ENCODE measurements around the gene IRF2BPL. TPM values are rescaled to one million over a fixed set of nuclear protein-coding genes. Genes with fewer than 3 reads are reported as not detected.
A peak's percentile ranks its signal among the peaks of the same experiment; 100 is the strongest.

The IRF2BPL gene
- total and polyA plus RNA-seq, 2 of the 8 experiments (the other 6 are each of a cell fraction or from before 2014, with no cell fraction given) = 18.8 to 57.0 TPM

GRCh38 chr14:77066578-77067172, 38.2 kb upstream of the IRF2BPL start:
- H3K36me3 ChIP-seq (ENCODE audit: control insufficient read depth in 2 of 4, insufficient read depth in 4 of 4, low read length in 3 of 4) = no peaks in the 10 kb centered on the region
- POLR2A ChIA-PET (ENCODE audit: partially characterized antibody) = interaction anchor here (0.7 to 1.8 kb wide), 2 partner anchors 148 to 261 kb away, joined by 3 to 5 read pairs; no protein-coding TSS in a partner anchor
- H3K9ac ChIP-seq (replicated peaks in 1 of 4; ENCODE audit: extremely low read depth in 1 of 4, low read depth in 3 of 4, low read length in 3 of 4) = no peak overlapping the region
- H3K14ac ChIP-seq (ENCODE audit: insufficient read length) = no peak overlapping the region
- no peak for TF ChIP-seq POLR2AphosphoS5 (IDR thresholded peaks at IDR 0.05; ENCODE audit: low read depth, low read length)
- no peak for TF ChIP-seq YY1 (IDR thresholded peaks at IDR 0.05; ENCODE audit: low read depth, low read length)
- no peak for TF ChIP-seq CHD2 (IDR thresholded peaks at IDR 0.05; ENCODE audit: low read length)
- TF ChIP-seq GABPA (IDR thresholded peaks at IDR 0.05; ENCODE audit: borderline replicate concordance, insufficient read depth, low read length) = no peak
- TF ChIP-seq NANOG (IDR thresholded peaks at IDR 0.05; ENCODE audit: insufficient read depth, low read depth, low read length, poor library complexity, severe bottlenecking) = no peak
- no peak for TF ChIP-seq TAF7 (optimal IDR thresholded peaks at IDR 0.05; ENCODE audit: borderline replicate concordance, low read depth, low read length)
- TF ChIP-seq MAX (IDR thresholded peaks at IDR 0.05) = no peak
- no peak for TF ChIP-seq EZH2 (IDR thresholded peaks at IDR 0.05; ENCODE audit: low read depth, low read length, severe bottlenecking)
- TF ChIP-seq SIRT6 (IDR thresholded peaks at IDR 0.05; ENCODE audit: low read length) = no peak
- no peaks in the 10 kb centered on the region for H3K23me2 ChIP-seq (ENCODE audit: low read depth, low read length)
- H2BK120ac ChIP-seq (replicated peaks; ENCODE audit: low read depth, low read length) = no peak overlapping the region
- no peak overlapping the region for H3K27ac ChIP-seq (ENCODE audit: low read depth, low read length)
- no peak overlapping the region for H4K91ac ChIP-seq (replicated peaks; ENCODE audit: insufficient read length, low read length)
- no peak overlapping the region for H2AK5ac ChIP-seq (ENCODE audit: low read depth, low read length)
- 0 out of 2 replicates have a peak overlapping the region, but pooled peaks have one; percentile 19 for H2BK15ac ChIP-seq (ENCODE audit: low read length)
- no peak overlapping the region for H3K18ac ChIP-seq (ENCODE audit: extremely low read depth, low read length)
- H3K4me3 ChIP-seq (ENCODE audit: extremely low read depth in 1 of 4, insufficient read depth in 2 of 4, low read depth in 3 of 4, low read length in 4 of 4) = no peak overlapping the region
- no peak overlapping the region for H3K4ac ChIP-seq (replicated peaks; ENCODE audit: insufficient read length, low read depth, low read length)
- H4K5ac ChIP-seq (ENCODE audit: insufficient read length, low read depth, low read length) = no peak overlapping the region
- CTCF ChIA-PET (ENCODE audit: partially characterized antibody) = interaction anchor here (1.0 to 16.3 kb wide), 19 partner anchors 10 to 217 kb away, joined by 3 to 719 read pairs (median 4); no protein-coding TSS in a partner anchor
- no peaks in the 10 kb centered on the region for H3K9me3 ChIP-seq (ENCODE audit: insufficient read depth in 2 of 2, low read depth in 1 of 2, low read length in 1 of 2)
- no peaks in the 10 kb centered on the region for H4K20me1 ChIP-seq (replicated peaks in 1 of 2; ENCODE audit: control insufficient read depth in 1 of 2, insufficient read depth in 2 of 2, low read length in 2 of 2)
- H3K4me2 ChIP-seq (ENCODE audit: insufficient read depth in 1 of 2, low read depth in 2 of 2, low read length in 2 of 2) = no peak overlapping the region
- H3K4me1 ChIP-seq (replicated peaks in 1 of 4; ENCODE audit: control insufficient read depth in 3 of 4, insufficient read depth in 4 of 4, low read length in 3 of 4) = peaks cover 2 to 7% (median 5%) of the 10 kb centered on the region in 4 experiments
- H2BK5ac ChIP-seq (ENCODE audit: low read depth, low read length) = no peak overlapping the region
- H2BK12ac ChIP-seq (ENCODE audit: low read depth, low read length) = peak overlapping the region; percentile 62; the same call in 1 of the 2 replicates
- 0 out of 2 replicates have a peak overlapping the region, but pooled peaks have one; percentile 15 for H2BK20ac ChIP-seq (ENCODE audit: low read length)
- no peaks in the 10 kb centered on the region for H3K79me1 ChIP-seq (ENCODE audit: low read depth, low read length)
- no peak overlapping the region; the same call in 1 of the 2 replicates for H4K8ac ChIP-seq (ENCODE audit: extremely low read depth, insufficient read depth, low read length)
- DNase-seq (ENCODE audit: low read depth in 1 of 2, low spot score in 2 of 2) (no peak), FAIRE-seq (no peak)
- H3K23ac ChIP-seq (ENCODE audit: insufficient read length) = no peak overlapping the region
- WGBS, 2 experiments (ENCODE audit: extremely low coverage in 1 of 2, insufficient coverage in 1 of 2, insufficient read length in 1 of 2, insufficient replicate concordance in 2 of 2, low coverage in 1 of 2, low lambda C conversion rate in 2 of 2, missing lambda C conversion rate in 1 of 2) = 96% methylated on average over 10 of the region's 10 CpGs; no CpG with 5 or more reads in 1 of the 2 experiments
- H3K56ac ChIP-seq (replicated peaks; ENCODE audit: insufficient read length, low read depth, low read length) = no peak overlapping the region
- no peak overlapping the region for H2AFZ ChIP-seq (ENCODE audit: low read length)
- H3K79me2 ChIP-seq (ENCODE audit: control insufficient read depth in 1 of 2, insufficient read depth in 2 of 2, low read length in 2 of 2) = no peaks in the 10 kb centered on the region
- no peaks in the 10 kb centered on the region for H3K27me3 ChIP-seq (replicated peaks in 1 of 4; ENCODE audit: control insufficient read depth in 3 of 4, extremely low read depth in 1 of 4, insufficient read depth in 3 of 4, low read length in 3 of 4)
